AG09309 (cell line): Measurements from ENCODE around the gene KRTAP5-6.

Source experiments
- DNase-seq: peaks from one replicate; pipeline ENCODE4 v3.0.0-alpha.2; 2010; ENCODE audit warnings: low read depth
- H3K4me3 ChIP-seq: 2 replicates; pipeline ENCODE4 v1.5.1; 2011; ENCODE audit warnings: mild to moderate bottlenecking, low read depth, low read length, moderate library complexity; ENCODE audit not compliant: control insufficient read depth
- CTCF ChIP-seq: IDR thresholded peaks from 2 replicates; pipeline ENCODE4 v1.5.1; 2011; ENCODE audit warnings: mild to moderate bottlenecking, low read depth, low read length, inconsistent platforms; ENCODE audit not compliant: insufficient read depth, control insufficient read depth; ENCODE audit errors: missing control alignments

Gene KRTAP5-6

GRCh38 chr11:1690167-1691025 is 6.6 kb upstream of the KRTAP5-6 start:
- no peak for DNase-seq
- no peak overlapping the region for H3K4me3 ChIP-seq
- TF ChIP-seq CTCF: no peak

GRCh38 chr11:1691026-1691877 is 5.7 kb upstream of the KRTAP5-6 start:
- H3K4me3 ChIP-seq: no peak overlapping the region
- no peak for TF ChIP-seq CTCF
- DNase-seq: no peak

- no peak for TF ChIP-seq CTCF
- H3K4me3 ChIP-seq: no peak overlapping the region
- no peak for DNase-seq
These were observed 4.9 kb upstream of the KRTAP5-6 start for GRCh38 chr11:1691878-1692707.

GRCh38 chr11:1692708-1693326 is 4.2 kb upstream of the KRTAP5-6 start:
- no peak for DNase-seq
- no peak for TF ChIP-seq CTCF
- no peak overlapping the region for H3K4me3 ChIP-seq

- no peak overlapping the region for H3K4me3 ChIP-seq
- no peak for DNase-seq
- TF ChIP-seq CTCF: peak; percentile 97
These were observed 3.5 kb upstream of the KRTAP5-6 start for GRCh38 chr11:1693327-1694063.
